Measurements from ENCODE around the gene POLR3F.
A peak's percentile ranks its signal among the peaks of the same experiment; 100 is the strongest.

The POLR3F gene

GRCh38 chr20:18504479-18505060, 37.4 kb downstream of the POLR3F start:
- TF ChIP-seq CTCF (IDR thresholded peaks at IDR 0.05; ENCODE audit: insufficient read depth, missing control alignments) = no peak
- no peak for DNase-seq (ENCODE audit: insufficient read length, low spot score)
- FAIRE-seq = no peak

DNA sequence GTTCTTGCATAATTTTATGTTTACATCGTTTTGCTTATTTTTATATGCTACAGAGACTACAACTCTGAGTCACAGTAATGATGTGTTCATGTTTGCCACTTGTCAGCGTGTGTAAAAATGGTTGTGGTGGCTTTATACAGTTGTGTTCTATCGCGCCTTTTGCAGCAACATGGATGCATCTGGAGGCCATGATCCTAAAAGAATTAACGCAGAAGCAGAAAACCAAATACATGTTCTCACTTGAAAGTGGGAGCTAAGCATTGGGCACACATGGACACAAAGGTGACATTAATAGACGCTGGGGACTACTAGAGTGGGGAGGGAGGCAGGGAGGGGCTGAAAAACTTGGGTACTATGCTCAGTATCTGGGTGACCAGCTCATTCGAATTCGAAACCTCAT, 39.6 kb downstream of the POLR3F start:
- DNase-seq (ENCODE audit: insufficient read length, low spot score) = no peak

GRCh38 chr20:18507218-18508191, 40.3 kb downstream of the POLR3F start, which contains the start of gene SEC23B:
Gene SEC23B (plus strand): TSS chr20:18507940. CDS start chr20:18510836, 2,896 bp downstream.
- peak; percentile 53 for DNase-seq (ENCODE audit: insufficient read length, low spot score)
- no peak for FAIRE-seq

More for the DNA sequence above, 39.6 kb downstream of the POLR3F start:
- no peak for TF ChIP-seq CTCF (IDR thresholded peaks at IDR 0.05; ENCODE audit: insufficient read depth, missing control alignments)
- FAIRE-seq = no peak

DNA sequence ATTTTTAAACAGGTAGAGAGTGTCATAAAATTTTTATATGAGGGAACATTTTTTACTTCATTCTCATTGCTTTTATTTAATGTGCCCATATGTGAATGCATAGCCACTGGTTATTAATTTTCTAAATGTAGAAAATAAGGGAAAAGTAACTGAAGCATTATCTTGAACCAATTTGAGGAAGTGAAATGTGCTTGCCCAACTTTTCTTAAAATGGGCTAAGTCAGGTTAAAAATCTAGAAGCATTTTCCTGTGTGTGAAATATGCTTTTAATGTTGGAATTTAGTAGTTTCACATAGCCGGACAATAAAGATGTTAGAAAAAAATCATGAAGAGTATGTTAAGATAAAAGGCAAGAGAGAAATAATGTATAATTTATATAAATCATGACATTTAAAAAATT, 44.4 kb downstream of the POLR3F start:
- TF ChIP-seq CTCF (IDR thresholded peaks at IDR 0.05; ENCODE audit: insufficient read depth, missing control alignments) = no peak
- DNase-seq (ENCODE audit: insufficient read length, low spot score) (no peak), FAIRE-seq (no peak)

More at GRCh38 chr20:18507218-18508191, 40.3 kb downstream of the POLR3F start, which contains the start of gene SEC23B:
- no peak for TF ChIP-seq CTCF (IDR thresholded peaks at IDR 0.05; ENCODE audit: insufficient read depth, missing control alignments)

- no peak for DNase-seq (ENCODE audit: insufficient read length, low spot score)
- FAIRE-seq = no peak
- no peak for TF ChIP-seq CTCF (IDR thresholded peaks at IDR 0.05; ENCODE audit: insufficient read depth, missing control alignments)
These were observed 46.0 kb downstream of the POLR3F start for GRCh38 chr20:18513208-18513607.

GRCh38 chr20:18514127-18514526, 46.9 kb downstream of the POLR3F start:
- TF ChIP-seq CTCF (IDR thresholded peaks at IDR 0.05; ENCODE audit: insufficient read depth, missing control alignments) = no peak
- DNase-seq (ENCODE audit: insufficient read length, low spot score) (no peak), FAIRE-seq (no peak)
